EH (cell line): ENCODE data around the gene CFDP1.

ENCODE experiments used
- DNase-seq: peaks from one replicate; pipeline ENCODE4 v3.0.0-alpha.2; 2015; ENCODE audit warnings: low read depth

CFDP1 gene

DNA sequence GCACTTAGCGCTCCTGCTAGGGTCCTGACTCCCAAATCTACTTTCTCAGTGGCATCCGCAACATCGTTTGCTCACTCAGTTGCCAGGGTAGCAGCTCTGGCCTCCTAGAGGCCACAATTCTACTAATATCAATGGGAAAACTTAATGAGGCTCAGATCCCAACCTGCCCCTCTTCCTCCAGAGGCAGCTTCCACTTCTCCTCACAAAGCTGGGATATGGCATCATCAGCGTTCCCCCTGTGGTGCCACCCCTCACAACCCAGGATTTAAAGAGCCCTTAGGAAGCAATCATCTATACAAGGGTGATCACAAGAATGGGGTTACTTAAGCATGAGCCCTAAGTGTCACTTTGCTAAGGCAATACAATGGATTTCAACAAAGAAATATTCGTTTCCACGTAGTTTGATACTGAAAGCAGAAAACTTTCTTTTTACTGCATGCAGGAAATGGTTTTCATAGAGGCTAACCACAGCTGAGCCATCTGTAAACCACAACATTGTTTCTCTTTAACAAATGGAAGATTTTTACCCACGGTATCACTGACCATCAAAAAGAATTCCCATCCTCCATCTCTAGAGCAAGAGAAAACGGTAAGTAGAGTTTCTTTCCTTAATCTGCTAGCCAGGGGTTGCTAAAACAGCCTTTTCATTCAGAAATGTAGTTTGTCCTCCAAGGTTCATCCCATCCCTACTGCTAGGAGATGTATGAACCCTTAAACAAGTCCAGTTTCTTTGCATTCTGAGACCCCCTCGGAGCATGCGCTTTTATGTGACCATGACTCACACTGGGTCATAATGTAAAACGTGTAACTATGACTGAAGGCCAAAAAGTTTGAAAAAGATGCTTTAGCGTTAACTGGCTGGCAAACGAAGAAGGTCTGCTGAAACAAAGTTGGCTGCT lies 113.5 kb downstream of the CFDP1 start:
- peak; percentile 94 for DNase-seq

DNA sequence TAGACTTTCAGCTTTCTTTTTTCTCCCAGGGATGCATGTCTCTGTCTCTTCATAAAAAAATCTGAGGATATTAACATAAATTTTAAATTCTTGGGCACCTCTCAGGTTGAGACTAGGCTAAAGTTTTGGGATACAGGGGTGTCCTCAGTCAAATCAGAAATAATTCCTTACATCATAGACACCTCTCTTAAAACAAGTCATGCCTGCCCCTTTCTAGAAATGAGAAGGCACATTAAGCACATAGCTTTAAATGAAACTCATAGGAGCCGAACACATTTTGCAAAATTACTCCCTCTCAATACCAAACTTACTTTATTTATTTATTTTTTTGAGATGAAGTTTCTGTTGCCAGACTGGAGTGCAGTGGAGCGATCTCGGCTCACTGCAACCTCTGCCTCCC lies 114.6 kb downstream of the CFDP1 start:
- no peak for DNase-seq

DNA sequence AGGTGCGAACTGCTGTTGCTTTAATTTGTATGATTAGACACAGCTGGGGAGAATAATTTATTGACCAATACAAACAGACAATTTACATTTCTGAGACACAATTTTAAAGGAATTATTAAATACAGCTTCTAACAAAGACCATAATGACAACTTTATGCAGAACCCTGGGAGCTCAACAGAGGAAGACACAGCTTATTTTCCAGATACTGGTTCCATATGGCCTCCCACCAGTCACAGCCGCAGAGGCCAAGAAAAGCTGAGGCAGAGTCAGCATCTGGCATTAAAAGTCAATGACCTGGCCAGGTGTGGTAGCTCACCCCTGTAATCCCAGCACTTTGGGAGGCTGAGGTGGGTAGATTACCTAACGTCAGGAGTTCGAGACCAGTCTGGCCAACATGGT lies 115.8 kb downstream of the CFDP1 start:
- no peak for DNase-seq

DNA sequence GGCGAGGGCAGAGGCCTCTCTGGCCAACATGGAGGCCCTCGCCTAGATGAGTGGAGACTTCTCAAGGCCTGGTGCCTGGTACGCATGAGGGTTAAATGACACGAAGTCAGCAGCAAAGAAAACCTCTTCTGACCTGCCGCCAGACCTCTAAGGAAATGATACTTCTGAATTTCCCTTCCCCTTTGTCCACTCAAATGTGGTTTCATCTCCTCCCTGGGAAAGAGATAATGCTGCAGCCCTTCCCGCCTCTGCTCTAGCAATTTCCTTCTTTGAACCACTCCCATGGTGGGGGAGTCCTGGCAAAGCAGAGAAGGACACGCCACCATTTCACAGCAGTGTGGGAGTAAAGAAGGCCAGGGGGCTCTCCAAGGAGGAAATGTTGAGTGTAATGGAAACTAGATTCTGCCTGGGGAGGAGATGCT lies 116.2 kb downstream of the CFDP1 start:
- peak; percentile 26 for DNase-seq

DNA sequence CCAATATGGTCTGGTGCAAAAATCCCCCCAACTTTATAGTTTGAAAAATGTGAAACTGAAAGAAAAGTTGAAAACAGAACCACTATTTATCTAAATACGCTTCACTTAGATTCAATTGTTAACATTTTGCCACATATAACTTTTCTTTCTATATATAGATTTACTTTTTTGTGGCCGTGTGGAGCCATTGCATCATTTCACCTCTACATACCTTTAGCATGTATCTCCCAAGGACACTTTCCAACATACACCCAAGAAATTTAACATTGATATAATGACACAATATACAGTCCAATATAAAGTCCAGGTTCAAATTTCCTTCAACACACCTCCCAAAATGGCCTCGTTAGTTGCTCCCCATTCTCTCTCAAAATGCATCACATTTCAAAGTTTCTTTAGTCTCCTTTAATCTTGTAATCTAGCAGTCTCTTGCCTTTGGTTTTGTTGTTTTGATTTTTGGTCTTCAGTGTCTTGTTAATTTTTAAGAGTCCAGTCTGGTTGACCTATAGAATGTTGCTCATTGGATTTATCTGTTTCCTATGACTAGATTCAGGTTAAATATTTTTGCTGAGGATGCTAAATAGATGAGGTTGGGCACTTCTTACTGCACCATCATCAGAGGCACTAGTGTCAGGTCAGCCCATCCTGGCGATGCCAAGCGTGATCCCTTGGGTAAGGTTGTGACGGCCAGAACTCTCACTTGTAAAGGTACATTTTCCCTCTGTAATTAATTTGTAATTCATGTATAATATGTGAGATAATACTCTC lies 117.6 kb downstream of the CFDP1 start:
- no peak for DNase-seq

DNA sequence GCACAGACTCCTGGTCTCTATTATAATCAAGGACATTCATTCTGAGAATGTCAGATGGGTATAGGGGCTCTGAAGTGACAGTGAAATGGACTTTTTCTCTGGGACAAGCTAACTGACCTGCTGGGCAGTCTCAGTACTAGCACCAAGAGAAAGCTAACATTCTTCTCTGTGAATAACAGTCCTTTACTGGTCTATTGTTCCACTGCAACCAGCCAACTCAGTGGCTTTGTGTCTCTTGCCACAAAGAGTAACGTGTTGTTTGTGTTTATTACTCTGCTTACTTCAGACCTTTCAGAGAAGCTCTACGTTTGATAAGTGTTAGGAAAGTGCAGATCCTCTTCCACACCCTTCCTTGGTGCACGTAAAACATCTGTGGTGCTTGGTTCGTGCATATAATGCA lies 120.4 kb downstream of the CFDP1 start:
- DNase-seq, result no peak

DNA sequence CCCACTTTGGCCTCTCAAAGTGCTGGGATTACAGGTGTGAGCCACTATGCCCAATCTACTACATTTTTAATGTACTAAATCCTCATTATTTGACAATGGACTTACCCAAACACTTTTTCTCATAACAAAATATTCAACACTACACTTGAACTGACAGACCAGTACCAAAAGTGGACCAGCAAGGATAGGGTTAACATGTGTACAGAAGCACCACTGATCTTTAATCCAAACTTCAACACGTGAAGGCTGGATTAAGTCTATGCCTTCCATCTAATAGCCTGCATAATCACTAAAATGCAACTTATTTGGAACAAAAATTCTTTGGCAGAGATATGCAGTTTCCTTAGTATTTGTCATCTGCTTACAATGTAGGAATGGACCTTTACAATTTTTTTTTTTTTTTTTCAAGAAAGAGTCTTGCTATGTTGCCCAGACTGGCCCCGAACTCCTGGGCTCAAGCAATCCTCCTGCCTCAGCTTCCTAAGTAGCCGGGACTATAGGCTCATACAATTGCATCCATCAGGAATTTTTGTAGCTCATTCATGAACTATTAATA lies 121.8 kb downstream of the CFDP1 start:
- DNase-seq, result peak; percentile 76

DNA sequence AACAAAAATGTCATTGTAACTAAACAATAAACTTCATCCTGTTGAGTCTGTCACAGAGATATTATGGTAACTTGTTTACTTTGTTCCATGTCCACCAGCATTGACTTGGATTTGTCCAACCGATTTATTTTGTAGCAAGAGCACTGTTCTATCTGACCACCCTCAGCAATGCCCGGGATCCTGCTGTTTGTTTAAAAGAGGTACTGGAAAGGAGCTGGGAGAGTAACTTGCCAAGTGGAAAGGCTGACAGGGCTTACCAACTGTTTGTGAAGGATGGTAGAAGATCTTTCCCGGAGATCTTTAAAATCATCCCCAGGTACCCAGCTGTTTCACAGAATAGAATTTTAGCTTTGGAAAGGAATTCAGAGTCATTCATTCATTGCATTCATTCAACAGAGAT lies 122.8 kb downstream of the CFDP1 start:
- DNase-seq, result no peak

DNA sequence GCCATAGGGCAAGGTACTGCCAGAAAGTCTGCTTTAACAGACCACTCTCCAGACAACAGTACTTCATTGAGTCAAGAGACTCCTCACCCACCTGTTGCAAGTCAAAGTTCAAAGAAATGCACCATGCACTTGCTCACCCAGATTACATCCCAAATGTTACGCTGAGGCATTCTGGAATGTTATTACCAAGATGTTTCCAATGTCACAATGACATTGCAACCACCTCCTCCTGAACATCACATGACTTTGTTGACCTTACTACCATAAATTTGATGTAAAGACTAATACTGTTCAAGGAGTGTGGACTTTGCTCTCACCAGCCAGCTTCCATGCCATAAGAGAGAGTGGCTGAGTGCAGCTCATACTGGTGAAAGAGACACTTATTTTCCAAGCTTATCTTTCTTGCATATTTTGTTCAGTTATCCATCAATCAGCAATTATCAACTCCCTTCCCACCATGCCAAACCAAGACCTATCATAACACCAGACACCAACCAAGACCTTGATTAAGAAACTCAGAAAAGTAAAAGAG lies 123.3 kb downstream of the CFDP1 start:
- no peak for DNase-seq

DNA sequence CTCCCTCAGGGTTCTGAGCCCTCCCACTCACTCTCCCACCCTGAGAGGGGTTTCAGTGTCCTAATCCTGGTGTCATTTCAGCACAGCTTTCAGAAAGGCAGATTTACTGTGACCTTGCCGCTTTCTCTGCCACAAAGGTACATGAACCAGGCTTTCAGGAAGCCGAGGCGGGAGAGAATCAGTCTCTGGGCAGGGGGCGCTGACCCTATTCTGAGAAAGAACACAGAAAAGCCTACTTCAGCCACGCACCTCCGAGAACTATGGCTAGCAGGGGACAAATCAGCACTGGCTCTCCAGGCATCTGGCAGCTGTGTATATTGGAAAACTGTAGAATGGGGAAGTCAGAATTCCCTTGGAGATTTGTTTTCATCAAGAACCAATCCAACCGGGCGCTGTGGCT lies 124.1 kb downstream of the CFDP1 start:
- DNase-seq, result no peak

DNA sequence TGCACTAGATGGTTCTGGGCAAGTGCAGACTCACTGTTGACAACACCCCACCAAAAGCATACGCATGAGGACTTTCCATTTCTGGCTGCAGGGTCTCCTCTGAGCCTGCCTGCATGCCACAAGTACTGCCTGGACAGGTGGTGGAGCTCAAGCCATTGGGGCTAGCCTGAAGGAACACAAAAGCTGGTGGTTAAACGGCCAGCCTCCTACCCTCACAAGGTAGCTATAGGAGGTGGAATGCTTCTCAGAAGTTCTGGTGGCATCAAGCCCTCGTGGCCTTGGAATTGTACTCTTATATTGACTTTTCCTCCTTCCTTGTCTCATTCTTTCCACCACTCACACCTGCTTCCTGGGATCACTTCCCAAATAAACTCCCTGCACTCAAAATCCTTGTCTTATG lies 125.3 kb downstream of the CFDP1 start:
- DNase-seq, result no peak

DNA sequence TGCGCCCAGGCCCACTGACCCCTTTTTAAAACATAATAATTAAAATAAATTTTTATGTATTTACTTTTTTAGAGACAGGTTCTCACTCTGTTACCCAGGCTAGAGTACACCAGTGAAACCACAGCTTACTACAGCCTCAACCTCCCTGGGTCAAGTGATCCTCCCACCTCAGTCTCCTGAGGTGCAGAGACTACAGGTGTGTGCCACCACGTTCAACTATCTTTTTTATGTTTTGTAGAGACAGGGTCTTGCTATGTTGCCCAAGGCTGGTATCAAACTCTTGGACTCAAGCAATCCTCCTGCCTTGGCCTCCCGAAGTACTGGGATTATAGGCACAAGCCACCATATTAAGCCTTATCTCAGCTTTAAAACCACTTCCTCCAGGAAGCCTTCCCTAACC lies 125.8 kb downstream of the CFDP1 start:
- no peak for DNase-seq

DNA sequence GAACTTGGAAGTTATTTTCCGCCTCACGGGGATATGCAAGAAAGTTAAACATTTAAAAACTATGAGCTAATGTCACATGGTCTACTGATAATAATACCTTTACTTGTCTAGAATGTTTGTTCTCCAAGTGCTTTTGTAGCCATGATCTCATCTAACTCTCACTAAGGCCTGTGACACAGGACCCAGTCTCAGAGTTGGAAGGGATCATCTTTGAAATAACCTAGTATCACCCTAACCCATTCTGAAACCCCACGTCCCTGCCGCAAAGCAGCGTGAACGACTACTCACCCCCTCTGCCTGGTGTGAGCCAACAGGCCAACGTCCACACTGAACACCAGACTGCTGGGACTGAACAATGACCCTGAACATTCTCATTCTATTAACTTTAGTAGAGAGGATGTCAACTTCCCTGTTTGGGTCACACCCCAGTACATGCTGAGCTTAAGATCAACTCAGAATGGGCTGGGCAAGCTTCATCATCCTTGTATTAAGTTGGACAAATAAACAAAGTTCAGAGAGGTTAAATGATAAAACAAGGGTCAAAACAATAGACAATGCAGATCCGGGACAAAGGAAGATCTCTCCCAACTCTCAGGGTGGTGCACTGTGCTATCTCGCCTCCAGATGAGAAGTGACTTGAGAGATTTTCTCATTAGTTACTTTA lies 127.1 kb downstream of the CFDP1 start:
- DNase-seq, result peak; percentile 50

DNA sequence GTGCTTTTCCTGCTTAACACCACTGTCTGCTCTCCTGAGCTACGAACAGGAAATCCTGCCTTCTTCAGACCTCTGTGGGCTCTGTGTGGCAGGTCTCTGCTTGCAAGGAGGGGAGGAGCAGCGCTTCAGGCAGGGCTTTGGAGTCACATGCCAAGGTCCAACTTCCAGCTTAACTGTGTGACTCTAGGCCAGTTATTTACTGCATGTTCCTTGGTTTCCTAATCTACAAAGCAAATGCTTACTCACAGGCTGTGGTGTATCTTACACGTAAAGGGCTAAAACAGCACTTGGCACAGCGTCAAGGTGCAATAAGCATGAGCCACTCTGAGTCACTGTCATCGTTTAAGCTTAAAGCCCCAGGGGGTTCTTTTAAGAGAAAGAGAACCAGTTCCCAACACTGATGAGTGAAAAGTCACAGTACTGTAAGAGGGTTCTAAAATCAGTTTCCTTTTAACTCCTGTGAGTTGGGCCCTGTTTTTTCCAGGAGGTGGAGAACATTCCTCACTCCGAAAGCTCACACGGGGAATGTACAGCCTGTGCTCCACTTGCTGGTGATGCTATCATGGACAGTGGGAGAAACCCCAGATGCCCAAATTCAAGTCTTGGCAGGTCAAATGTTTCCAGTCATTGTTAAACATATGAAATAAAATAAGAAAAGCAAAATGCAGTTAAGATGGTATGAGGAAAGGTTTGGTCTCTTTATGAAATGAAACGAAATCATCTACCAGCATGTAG lies 127.8 kb downstream of the CFDP1 start:
- DNase-seq, result peak; percentile 100

DNA sequence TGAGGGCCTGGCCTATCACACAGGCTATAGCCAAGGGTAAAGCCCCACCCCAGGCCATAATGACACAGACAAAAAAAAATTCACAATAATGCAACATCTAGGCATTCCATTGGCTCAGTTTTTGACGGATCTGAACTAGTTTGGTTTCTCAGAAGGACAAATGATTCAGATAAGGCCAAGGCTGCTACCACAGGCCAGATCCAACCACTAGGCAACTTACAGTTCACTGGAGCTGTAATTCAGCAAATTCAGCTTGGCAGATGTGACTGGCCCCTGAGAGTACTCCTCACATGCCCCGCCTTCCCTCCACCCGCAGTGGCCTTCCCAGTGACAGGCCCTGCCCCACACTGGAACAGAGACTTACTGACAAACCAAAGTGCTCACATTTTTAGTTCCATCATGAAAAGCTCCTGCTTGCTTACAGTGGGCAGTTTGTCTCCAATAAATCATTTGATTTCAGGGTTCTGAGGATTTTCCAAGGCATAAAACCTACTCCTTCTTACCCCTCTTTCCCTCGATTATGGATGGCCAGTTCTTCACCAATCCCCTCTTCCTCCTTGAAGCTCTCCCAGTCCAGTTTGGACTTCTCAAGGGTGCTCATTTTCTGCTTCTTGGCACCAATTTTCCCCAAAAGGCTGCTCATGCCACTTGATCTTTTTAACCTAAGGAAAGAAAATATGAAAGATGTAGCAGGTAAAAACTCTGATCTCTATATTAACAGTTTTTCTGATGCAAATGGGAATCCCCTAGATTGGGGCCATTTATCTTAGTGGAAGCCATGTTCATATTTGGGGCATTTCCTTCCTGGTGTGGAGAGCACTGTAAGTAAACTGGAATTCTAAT lies 128.6 kb downstream of the CFDP1 start:
- DNase-seq, result peak; percentile 97

DNA sequence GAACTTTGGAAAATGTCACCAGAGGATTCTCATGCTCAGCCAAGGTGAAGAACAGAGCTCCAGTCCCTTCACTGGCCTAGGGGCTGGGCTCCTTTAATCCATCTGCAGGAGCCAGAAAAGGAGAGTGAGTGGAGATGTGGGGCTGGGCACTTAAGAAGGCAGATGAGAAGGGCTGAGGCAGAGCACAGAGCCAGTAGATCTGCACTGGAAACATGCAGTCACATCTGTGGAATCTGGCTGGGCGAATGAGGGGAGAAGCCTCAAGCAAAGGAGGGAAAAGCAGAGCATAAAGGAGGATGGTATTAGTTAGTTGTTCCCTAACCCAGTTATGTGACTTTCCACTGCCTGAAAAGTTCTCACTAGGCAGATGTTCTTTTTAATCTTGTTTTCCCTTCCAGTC lies 131.5 kb downstream of the CFDP1 start:
- DNase-seq, result peak; percentile 62

DNA sequence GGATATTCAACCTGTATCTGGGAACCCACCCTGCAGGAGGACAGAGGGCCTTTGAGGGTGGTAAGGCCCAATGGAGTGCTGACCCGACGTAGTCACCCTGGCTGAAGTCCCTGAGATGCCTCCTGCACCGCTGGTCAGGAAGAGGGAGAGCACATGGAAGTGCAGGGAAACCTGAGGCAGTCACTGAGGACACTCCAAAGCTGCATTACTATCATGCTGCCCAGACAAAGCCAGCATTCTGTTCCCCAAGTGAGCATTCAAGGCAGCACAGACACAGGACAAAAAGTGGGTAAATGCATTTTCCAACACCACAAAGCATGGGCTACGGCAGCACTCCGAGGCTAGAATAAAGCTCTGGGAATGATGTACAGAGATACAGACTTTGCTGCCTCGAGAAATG lies 135.0 kb downstream of the CFDP1 start:
- DNase-seq, result no peak

DNA sequence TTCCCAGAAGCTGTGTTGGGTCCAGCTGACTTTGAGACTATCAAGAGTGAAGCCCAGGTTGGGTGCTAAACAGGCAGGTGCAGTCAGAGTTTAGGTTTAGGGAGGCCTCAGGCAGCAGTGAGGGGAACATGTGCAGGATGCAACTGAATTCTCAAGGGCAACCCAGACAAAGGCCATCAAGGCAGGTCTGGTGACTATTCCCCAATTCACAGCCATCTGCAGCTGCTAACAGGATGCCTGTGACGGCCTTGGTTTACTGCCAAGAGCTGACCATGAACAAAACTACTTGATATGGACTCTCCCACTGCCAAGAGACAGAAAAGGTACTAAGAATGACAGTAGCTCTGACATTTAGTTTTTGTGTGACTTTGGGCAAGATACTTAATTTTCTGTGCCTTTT lies 136.7 kb downstream of the CFDP1 start:
- peak; percentile 66 for DNase-seq

DNA sequence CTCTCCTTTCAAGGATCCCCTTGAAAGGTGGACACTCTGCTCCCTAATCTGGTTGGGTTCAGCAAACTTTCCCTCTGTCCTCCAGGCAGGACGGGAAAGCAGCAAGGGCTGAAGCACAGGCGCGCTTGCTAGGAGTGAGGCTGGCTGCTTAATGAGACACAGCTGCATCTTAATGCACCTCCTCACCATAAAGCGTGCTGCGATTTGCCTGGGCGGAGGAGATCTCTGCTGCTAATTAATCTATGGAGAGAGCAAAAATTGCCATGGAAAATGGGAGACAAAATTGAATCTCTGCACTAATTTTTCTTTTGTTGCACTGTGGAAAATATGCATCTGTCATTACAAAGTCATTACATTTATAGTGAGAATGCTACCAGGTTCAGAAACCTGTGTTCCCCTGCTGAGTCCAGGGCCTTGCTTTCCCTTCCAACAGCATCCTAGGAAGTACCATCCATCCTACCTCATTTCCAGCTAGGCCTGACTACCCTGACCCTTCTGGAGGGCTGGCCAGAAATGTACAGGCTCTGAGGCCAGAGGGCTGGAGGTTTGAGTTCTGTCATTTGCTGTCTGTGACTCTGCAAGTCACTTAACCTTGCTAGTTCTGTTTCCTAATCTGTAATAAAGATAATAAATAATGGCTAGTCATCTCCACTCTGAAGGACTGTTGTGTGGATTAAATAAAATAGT lies 138.4 kb downstream of the CFDP1 start:
- no peak for DNase-seq

DNA sequence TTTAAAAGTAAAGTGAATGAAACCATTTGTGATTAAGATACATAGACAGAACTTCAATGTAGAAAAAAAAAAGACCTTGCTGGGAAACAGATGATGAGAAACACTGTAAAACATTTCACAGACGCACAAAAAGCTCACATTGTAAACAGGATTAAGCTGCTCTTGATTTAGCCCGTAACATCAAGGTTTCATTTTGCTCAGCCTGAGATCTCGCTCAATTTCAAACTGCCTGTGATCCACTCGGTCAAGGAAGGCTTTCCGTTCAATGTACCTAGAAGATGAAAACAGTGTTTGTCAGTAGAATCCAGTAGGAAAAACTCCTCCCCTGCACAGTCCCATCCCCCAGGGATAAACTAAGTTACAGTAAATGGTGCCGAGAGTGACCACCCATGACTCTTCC lies 139.5 kb downstream of the CFDP1 start:
- DNase-seq, result peak; percentile 35
